Measurements from ENCODE around the gene INF2. TPM values are rescaled to one million over a fixed set of nuclear protein-coding genes. Genes with fewer than 3 reads are reported as not detected.
A peak's percentile ranks its signal among the peaks of the same experiment; 100 is the strongest.

The INF2 gene
- total and polyA plus RNA-seq, 2 experiments from 2014 or later = 36.7 to 75.5 TPM

- Histone ChIP-seq H3K79me2 (replicated peaks; ENCODE audit: insufficient read depth) (peaks cover 13% of the 10 kb centered on the region), H2AFZ (no peak overlapping the region), H3K4me3 (no peak overlapping the region), H4K20me1 (replicated peaks; ENCODE audit: insufficient read depth) (peaks cover 3% of the 10 kb centered on the region; the same call in 1 of the 2 replicates), H3K36me3 (ENCODE audit: insufficient read depth) (no peaks in the 10 kb centered on the region), H3K4me2 (no peak overlapping the region), H3K9me2 (ENCODE audit: insufficient read depth) (no peaks in the 10 kb centered on the region), H3K27ac (ENCODE audit: low read depth) (no peak overlapping the region), H3K27me3 (ENCODE audit: insufficient read depth) (no peaks in the 10 kb centered on the region), H3K4me1 (ENCODE audit: insufficient read depth) (peaks cover 23% of the 10 kb centered on the region), H3F3A (replicated peaks; ENCODE audit: low read depth) (0 out of 2 replicates have a peak, but pooled peaks cover 2% of the 10 kb centered on the region)
- TF ChIP-seq NANOG (IDR thresholded peaks at IDR 0.05; ENCODE audit: borderline replicate concordance) = no peak
- no peak for TF ChIP-seq EZH2 (IDR thresholded peaks at IDR 0.05; ENCODE audit: low read depth, unreplicated experiment)
- no peak for TF ChIP-seq STAT1 (IDR thresholded peaks at IDR 0.05; ENCODE audit: unreplicated experiment)
- no peak for TF ChIP-seq CREB1 (CRISPR knock-in tag; IDR thresholded peaks at IDR 0.05; ENCODE audit: low read depth)
- no peak for TF ChIP-seq ZNF462 (CRISPR knock-in tag; IDR thresholded peaks at IDR 0.05)
- TF ChIP-seq ZNF331 (CRISPR knock-in tag; IDR thresholded peaks at IDR 0.05; ENCODE audit: low read depth) = no peak
- no peak for TF ChIP-seq REST (IDR thresholded peaks at IDR 0.05; ENCODE audit: unreplicated experiment)
- TF ChIP-seq ETS1 (IDR thresholded peaks at IDR 0.05) = no peak
- no peak for TF ChIP-seq EZH2phosphoT487 (IDR thresholded peaks at IDR 0.05; ENCODE audit: unreplicated experiment)
- TF ChIP-seq JUNB (IDR thresholded peaks at IDR 0.05; ENCODE audit: unreplicated experiment) = no peak
- TF ChIP-seq POLR2AphosphoS5 (IDR thresholded peaks at IDR 0.05; ENCODE audit: low read depth) = no peak
- no peak for TF ChIP-seq CTCF (conservative IDR thresholded peaks at IDR 0.05; ENCODE audit: low read depth in 2 of 2)
- TF ChIP-seq ZNF114 (CRISPR knock-in tag; IDR thresholded peaks at IDR 0.05) = no peak
- H3K4me3 Mint-ChIP-seq = no peak overlapping the region; the same call in 2 of the 3 replicates
- DNase-seq (ENCODE audit: low spot score) (no peak), ATAC-seq (peak; percentile 7)
- no peak overlapping the region for H3K27ac Mint-ChIP-seq
- H3K36me3 Mint-ChIP-seq (ENCODE audit: low read depth) = peaks cover 8% of the 10 kb centered on the region
- H3K9me3 Mint-ChIP-seq = no peaks in the 10 kb centered on the region
- H3K27me3 Mint-ChIP-seq (ENCODE audit: insufficient read depth, low read depth, poor library complexity) = peaks cover 7% of the 10 kb centered on the region
- peaks cover 31% of the 10 kb centered on the region for H3K4me1 Mint-ChIP-seq
These were observed 8.6 kb downstream of the INF2 start for GRCh38 chr14:104697892-104698583.
